RWPE2 (cell line): ENCODE measurements around the gene HSD17B1.

Experiments used
- ATAC-seq: fragments of 200-7000 bp; cut with Tn5 transposase; 3 replicates; pipeline ENCODE4 v1.9.1; 2021; ENCODE audit warnings: low read depth
- DNase-seq: peaks from one replicate; pipeline ENCODE4 v3.0.0-alpha.2; 2020; ENCODE audit warnings: low spot score
- H3K27ac ChIP-seq: fragments of 450-650 bp; 2 replicates; pipeline ENCODE4 v1.5.1; 2017; ENCODE audit warnings: mild to moderate bottlenecking; ENCODE audit not compliant: poor library complexity, severe bottlenecking
- H3K27me3 ChIP-seq: fragments of 250-450 bp; sonication (Bioruptor Pico); 2 replicates; pipeline ENCODE4 v1.5.1; 2021; ENCODE audit warnings: mild to moderate bottlenecking, moderate library complexity; ENCODE audit not compliant: insufficient read depth, poor library complexity, severe bottlenecking
- H3K36me3 ChIP-seq: fragments of 250-450 bp; sonication (Bioruptor Pico); 2 replicates; pipeline ENCODE4 v1.5.1; 2020; ENCODE audit warnings: low read depth, mild to moderate bottlenecking, moderate library complexity
- H3K4me1 ChIP-seq: fragments of 250-450 bp; sonication (Bioruptor Pico); 2 replicates; pipeline ENCODE4 v1.5.1; 2021; ENCODE audit warnings: mild to moderate bottlenecking, moderate library complexity; ENCODE audit not compliant: insufficient read depth, poor library complexity, severe bottlenecking
- H3K4me3 ChIP-seq: fragments of 250-450 bp; sonication (Bioruptor Pico); 2 replicates; pipeline ENCODE4 v1.5.1; 2021; ENCODE audit warnings: mild to moderate bottlenecking, moderate library complexity; ENCODE audit not compliant: severe bottlenecking
- H3K9me3 ChIP-seq: fragments of 250-450 bp; sonication (Bioruptor Pico); 2 replicates; pipeline ENCODE4 v1.5.1; 2021; ENCODE audit warnings: mild to moderate bottlenecking, moderate library complexity; ENCODE audit not compliant: severe bottlenecking
- CTCF ChIP-seq: fragments of 450-650 bp; IDR thresholded peaks from one replicate; pipeline ENCODE4 v1.5.1; 2017; ENCODE audit warnings: mild to moderate bottlenecking, moderate library complexity; ENCODE audit not compliant: poor library complexity, severe bottlenecking

HSD17B1 gene

GRCh38 chr17:42596386-42596785 is 43.7 kb downstream of the HSD17B1 start:
- Histone ChIP-seq H3K4me1 (peaks cover 8% of the 10 kb centered on the region), H3K27me3 (no peaks in the 10 kb centered on the region), H3K9me3 (no peaks in the 10 kb centered on the region), H3K4me3 (no peak overlapping the region), H3K27ac (no peak overlapping the region), H3K36me3 (peaks cover 15% of the 10 kb centered on the region)
- ATAC-seq (no peak), DNase-seq (no peak)
- TF ChIP-seq CTCF, result no peak

- Histone ChIP-seq H3K9me3 (no peaks in the 10 kb centered on the region), H3K4me3 (no peak overlapping the region), H3K36me3 (peaks cover 10% of the 10 kb centered on the region; the same call in 1 of the 2 replicates), H3K4me1 (no peaks in the 10 kb centered on the region), H3K27ac (no peak overlapping the region), H3K27me3 (no peaks in the 10 kb centered on the region)
- DNase-seq (no peak), ATAC-seq (no peak)
- no peak for TF ChIP-seq CTCF
Observed at GRCh38 chr17:42598905-42599304, 46.2 kb downstream of the HSD17B1 start.

- no peaks in the 10 kb centered on the region for H3K9me3 ChIP-seq
- no peak for TF ChIP-seq CTCF
- H3K4me3 ChIP-seq, result no peak overlapping the region
- H3K4me1 ChIP-seq, result peaks cover 3% of the 10 kb centered on the region
- DNase-seq (no peak), ATAC-seq (no peak)
- H3K27me3 ChIP-seq, result no peaks in the 10 kb centered on the region
- H3K27ac ChIP-seq, result no peak overlapping the region
- peaks cover 6% of the 10 kb centered on the region; the same call in 1 of the 2 replicates for H3K36me3 ChIP-seq
Observed at GRCh38 chr17:42603318-42603717, 50.6 kb downstream of the HSD17B1 start.
